Omental fat pad (tissue), 4 donors: ENCODE results near the gene LRCH1. TPM values are rescaled to one million over a fixed set of nuclear protein-coding genes. Genes with fewer than 3 reads are reported as not detected.

ENCODE experiments used
- ATAC-seq: fragments of 150-250 bp; one replicate; pipeline ENCODE4 v1.9.1; 2016; ENCODE audit warnings: mild to moderate bottlenecking, moderate library complexity; ENCODE audit not compliant: low FRiP score
- DNase-seq: peaks from one replicate; pipeline ENCODE4 v3.0.0-alpha.2; 2019; ENCODE audit warnings: low spot score
- total RNA-seq, 4 donors: library from RNA; depleted of rRNA; stranded (reverse); fragments of >200 nt; gene quantifications; one replicate each; pipeline ENCODE4 v1.1.0, GENCODE V29; 2016
- TF ChIP-seq, protein P1 (sequence below), 3 donors: fragments of 450-650 bp; IDR thresholded peaks; one replicate each; pipeline ENCODE4 v1.5.1; 2016 to 2017; ENCODE audit warnings: antibody characterized with exemption in 3 of 3, mild to moderate bottlenecking in 3 of 3, moderate library complexity in 2 of 3

The LRCH1 gene
- total RNA-seq, 4 donors from 2014 or later, result 9.7 to 43.7 (median 16.5) TPM

DNA sequence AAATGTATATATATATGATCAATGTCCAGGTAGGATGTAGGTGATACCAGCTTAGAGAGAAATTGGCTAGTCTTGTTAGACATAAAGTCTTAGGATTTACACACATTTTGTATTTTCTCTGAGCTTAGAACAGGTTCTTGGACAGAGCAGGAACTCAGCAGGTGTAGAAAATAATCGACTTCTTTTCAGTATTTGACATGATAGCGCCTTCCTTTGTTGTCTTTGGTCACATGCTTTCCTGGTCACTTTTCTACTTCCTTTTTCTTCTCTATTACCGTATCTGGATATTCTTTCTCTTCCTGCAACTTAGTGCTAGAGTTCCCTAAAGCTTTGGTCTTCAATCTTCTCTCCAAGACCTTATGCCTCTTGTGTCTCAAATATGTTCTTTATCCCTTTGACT lies 107.4 kb downstream of the LRCH1 start:
- ATAC-seq, result no peak

DNA sequence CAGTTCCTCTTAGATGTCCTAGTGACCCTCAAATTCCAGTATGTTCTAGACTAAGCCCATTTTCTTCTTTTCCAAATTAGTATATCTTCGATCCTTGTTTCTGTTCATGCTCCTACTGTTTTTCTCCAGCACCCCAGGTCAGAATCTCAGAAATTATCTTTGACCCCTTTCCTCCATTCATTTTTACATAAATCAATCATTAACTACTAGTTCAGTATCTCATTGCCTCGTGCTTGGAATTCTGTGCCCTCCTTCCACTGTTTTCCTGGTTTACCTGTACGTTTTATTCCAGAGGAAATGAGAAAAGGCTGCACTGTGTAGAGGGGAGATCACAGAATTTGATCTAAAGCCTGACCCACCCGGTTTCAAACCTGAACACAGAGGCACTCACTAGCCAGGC lies 107.9 kb downstream of the LRCH1 start:
- no peak for DNase-seq
- TF ChIP-seq, protein P1, sequence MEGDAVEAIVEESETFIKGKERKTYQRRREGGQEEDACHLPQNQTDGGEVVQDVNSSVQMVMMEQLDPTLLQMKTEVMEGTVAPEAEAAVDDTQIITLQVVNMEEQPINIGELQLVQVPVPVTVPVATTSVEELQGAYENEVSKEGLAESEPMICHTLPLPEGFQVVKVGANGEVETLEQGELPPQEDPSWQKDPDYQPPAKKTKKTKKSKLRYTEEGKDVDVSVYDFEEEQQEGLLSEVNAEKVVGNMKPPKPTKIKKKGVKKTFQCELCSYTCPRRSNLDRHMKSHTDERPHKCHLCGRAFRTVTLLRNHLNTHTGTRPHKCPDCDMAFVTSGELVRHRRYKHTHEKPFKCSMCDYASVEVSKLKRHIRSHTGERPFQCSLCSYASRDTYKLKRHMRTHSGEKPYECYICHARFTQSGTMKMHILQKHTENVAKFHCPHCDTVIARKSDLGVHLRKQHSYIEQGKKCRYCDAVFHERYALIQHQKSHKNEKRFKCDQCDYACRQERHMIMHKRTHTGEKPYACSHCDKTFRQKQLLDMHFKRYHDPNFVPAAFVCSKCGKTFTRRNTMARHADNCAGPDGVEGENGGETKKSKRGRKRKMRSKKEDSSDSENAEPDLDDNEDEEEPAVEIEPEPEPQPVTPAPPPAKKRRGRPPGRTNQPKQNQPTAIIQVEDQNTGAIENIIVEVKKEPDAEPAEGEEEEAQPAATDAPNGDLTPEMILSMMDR (IDR thresholded peaks at IDR 0.05), result no peak
- no peak for ATAC-seq

More for the DNA sequence above, 107.4 kb downstream of the LRCH1 start:
- TF ChIP-seq, protein P1 (IDR thresholded peaks at IDR 0.05), result no peak
- no peak for DNase-seq

DNA sequence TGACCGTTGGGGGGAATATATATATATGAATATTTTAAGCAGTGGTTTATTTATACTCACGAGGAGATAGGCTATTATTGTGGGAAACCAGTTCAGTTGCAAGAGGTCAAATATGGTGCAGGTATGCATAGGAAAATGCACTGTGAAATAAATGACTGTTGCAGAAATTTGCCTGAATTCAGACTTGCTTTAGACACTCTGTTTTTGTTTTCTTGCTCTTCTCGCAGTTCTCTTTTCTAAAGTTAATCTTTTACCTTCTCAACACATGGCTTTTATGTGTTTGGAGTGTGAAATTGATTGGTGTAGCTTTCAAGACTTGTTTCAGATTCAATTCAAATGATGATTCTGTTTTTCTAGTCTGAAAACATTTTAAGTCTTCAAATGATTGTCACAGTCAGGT lies 109.7 kb downstream of the LRCH1 start:
- TF ChIP-seq, protein P1 (IDR thresholded peaks at IDR 0.05), result no peak
- DNase-seq (no peak), ATAC-seq (no peak)

DNA sequence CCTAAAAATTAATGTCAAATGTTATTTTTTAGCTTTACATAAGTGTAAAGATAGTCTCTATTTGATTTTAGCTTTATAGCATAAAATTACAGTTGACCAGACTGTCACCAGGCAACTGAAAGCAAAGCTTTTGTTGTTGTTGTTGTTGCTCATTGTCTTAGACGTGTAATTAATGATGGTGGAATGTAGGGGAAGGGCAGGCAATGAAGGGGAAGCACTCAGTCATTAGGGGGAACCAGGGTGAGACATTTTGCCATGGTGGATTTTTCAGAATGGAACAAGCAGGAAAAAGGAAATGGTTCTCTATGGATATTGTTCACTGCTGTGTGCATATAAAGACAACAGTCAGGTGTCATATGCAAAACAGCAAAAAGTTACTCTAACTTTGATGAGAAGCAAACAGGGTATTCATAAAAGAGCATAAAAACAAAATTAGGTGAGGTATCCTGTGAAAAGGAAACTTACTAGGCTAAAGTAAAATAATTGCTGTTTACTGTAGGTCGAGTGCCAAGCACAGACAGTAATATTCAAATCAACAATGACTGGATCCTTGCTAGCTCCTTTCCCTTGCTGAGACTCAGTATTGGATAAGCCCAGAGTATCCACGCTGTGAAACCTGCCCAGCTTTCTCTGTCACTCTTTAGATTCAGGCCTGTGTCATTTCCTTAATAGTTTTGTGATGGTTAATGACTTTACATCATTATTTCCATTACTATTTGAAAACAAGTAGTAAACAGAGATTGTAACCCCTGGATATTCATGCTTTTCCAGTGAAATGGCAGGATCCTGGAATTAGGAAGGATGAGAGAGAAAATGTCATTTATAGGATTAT lies 110.5 kb downstream of the LRCH1 start:
- TF ChIP-seq, protein P1 (IDR thresholded peaks at IDR 0.05), result no peak
- ATAC-seq, result no peak
- DNase-seq, result no peak

DNA sequence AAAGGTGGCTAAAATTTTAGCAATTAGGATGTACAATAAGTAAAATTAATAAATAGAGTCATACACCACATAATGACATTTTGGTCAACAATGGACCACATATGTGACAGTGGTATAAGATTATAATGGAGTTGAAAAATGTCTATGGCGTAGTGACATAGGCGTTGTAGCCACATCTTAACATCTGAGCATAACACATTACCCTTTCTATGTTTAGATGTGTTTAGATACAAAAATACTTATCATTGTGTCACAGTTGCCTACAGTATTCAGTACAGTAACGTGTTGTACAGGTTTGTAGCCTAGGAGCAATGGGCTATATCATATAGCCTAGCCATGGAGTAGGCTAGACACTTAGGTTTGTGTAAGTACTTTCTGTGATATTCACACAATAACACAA lies 111.2 kb downstream of the LRCH1 start:
- TF ChIP-seq, protein P1 (IDR thresholded peaks at IDR 0.05), result no peak
- DNase-seq (no peak), ATAC-seq (no peak)

DNA sequence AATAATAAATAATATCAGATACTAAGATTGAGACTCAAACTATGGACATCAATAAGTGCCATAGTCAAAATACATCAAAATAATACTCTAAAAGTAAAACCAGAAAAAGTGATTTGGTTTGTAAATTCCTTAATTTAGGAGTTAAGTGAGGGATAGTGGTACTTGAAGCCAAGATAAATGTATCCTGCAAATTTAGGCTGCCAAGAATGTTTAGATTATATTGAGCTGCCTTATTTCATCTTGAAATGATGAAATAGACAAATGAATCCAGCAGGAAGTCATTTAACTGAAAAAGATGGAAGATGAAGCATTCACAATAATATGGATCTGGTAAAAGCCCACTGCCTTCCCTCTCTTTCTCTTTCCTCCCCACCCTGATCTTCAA lies 112.3 kb downstream of the LRCH1 start:
- ATAC-seq, result no peak
- no peak for DNase-seq
- TF ChIP-seq, protein P1 (IDR thresholded peaks at IDR 0.05), result no peak
